ENCODE data around the gene CKS1B.
A peak's percentile ranks its signal among the peaks of the same experiment; 100 is the strongest.

Gene CKS1B

DNA sequence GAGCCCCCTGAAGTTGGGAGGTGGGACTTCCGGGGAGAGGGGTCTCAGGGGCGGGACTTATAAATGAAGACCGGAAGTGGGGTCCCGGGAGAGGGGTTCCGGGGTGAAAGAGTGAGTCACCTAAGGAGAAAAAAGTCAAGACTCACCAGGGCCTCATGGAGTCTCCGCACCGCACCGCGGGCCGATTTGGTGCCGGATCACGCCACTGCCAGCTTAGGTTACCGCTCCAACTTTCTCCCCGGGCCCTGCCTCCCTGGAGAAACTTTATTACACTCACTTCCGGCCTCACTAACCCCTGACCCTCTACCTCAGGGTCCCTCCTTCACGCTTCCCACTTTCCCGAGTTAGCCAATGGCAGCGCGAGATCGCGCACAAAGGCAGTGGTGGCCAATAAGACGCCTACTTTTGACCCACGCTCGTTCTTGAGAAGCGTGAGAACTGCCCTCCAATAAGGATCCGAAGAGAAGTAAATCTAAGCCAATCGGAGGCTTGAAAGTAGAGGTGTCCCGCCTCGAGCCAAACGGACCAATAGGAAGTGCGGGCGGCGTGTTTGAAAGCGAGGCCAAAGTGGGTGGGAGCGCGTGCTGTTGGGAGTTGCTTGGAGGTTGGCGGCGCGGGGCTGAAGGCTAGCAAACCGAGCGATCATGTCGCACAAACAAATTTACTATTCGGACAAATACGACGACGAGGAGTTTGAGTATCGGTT lies at the start of gene CKS1B:
TSS of gene CKS1B (plus strand) at position 580 of the 706 bp plus-strand sequence. CDS start at position 645, 65 bp downstream.
- DNase-seq (ENCODE audit: low read depth in 2 of 3, low spot score in 2 of 3) = peak; percentile 66 to 86 (median 85)

DNA sequence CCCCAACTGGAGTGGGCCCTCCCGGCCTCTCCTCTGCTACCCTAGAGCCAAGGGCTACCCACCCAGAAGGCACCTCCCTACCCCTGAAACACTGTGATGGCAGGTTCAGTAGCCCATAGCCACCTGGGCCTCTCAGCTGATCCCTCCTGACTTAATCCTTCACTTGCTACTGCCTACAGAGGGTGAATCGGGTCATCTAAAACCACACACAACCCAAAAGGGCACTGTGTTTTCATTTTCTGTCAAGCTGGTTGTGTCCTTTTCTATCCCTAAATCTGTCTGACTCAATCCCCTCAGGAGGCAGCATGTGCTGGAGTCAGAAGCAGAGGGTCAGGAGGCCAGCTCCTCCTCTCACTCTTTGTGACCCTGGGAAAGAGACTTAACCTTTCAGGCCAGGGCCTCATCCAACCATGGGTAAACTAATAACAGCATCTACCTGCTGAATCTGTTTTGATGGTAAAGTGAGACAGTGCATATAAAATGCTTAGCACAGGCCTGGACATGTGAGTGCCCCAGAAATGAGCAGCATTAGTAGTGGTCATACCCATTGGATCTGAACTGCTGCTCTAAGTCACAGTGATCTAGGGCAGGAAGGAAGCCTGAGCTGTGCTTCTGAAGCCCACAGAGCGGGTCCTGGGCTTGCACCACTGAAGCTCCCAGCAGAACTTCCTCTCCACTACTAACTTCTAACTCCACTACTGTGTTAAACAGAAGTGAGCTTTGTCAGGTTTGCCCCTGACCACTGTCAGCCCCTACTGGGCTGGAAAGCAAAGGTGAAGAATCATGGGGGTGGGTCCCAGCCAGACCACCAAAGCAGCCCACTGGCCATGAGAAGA lies 48.9 kb upstream of the CKS1B start:
- no peak for DNase-seq (ENCODE audit: low read depth in 2 of 3, low spot score in 2 of 3)

DNA sequence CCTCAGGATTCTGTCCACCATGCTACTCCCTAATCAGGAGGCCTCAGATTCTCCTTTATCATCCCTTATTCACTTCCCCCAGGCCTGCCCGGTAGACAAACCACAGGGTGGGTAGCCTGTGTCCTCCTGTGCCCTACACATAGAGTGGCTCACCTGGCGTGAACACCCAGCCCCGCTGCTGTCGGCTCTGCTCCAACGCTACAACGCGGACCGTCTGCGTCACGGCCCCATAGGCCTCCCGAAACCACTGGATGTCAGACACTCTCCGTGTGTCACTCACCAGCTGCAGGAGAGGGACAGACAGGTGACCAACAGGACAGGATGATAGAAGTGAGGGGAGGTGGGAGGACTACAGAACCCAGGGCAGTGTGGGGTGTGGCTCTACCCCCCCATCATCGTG lies 48.3 kb upstream of the CKS1B start:
- DNase-seq (ENCODE audit: low read depth in 2 of 3, low spot score in 2 of 3) = no peak

DNA sequence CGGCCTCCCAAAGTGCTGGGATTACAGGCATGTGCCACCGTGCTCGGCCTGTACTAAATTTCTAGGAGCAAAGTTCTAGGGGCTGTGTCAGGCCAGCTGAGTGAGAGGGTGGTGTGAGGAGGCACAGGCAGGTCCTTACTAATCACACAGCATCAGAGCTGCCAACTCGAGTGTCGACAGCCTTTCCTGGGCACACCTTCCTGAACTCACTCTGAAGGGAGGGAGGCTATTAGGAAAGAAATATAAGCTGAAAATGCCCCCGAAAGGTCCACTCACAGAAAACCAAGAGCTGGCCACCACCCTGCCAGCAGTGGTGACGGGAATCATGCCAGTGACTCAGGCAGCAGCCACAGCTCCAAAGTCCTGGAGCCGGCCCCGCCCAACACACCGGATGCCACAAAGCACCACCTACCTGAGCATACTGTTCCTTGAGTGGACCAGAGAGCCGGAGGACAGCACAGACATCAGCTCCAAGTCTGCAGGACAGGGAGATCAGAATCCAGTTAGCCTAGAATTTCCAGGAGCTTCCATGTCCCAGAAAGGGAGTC lies 42.5 kb upstream of the CKS1B start:
- DNase-seq (ENCODE audit: low read depth in 2 of 3, low spot score in 2 of 3) = no peak

DNA sequence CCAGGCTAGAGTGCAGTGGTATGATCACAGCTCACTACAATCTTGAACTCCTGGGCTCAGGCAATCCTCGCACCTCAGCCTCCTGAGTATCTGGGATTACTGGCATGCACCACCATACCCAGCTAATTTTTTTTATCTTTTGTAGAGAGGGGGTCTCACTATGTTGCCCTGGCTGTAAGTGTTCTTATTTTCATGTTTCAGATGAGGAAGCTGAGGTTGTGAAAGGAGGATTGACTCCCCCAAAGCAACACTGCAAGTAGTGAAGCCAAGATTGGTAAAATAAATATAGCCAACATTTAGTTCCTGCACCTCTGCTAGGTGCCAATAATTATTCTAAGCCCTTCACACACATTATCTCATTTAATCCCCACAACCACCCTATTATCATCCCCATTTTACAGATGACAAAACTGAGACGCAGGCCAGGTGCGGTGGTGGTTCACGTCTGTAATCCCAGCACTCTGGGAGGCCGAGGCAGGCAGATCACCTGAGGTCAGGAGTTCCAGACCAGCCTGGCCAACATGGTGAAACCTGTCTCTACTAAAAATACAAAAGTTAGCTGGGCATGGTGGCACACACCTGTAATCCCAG lies 40.0 kb upstream of the CKS1B start:
- DNase-seq (ENCODE audit: low read depth in 2 of 3, low spot score in 2 of 3) = no peak

DNA sequence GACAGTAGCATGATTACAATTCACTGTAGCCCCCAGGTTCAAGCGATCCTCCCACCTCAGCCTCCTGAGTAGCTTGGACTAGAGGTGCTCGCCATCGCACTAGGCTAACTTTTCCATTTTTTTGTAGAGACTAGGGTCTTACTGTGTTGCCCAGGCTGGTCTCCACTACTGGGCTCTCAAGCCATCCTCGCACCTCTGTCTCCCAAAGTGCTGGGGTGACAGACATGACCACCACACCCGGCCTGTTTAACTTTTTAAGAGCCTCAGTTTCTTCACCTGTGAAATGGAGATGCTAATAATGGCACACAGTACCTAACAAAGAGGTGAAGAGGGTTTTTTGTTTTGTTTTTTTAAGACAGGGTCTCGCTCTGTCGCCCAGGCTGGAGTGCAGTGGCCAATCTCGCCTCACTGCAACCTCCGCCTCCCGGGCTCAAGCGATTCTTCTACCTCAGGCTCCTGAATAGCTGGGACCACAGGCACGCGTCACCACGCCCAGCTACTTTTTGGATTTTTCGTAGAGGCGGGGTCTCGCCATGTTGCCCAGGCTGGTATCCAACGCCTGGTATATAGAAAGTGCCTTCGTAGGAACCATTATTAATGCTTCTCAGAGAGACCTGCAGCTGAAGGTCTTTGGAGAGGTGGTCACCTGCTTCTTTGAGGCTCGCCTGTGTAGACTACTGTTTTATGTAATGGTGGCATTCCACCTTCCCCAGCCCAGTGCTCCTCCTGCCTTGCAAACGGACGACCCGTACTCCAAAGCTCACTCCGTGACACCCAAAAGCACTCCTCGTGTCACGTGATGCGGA lies 38.5 kb upstream of the CKS1B start:
- DNase-seq (ENCODE audit: low read depth in 2 of 3, low spot score in 2 of 3) = no peak

DNA sequence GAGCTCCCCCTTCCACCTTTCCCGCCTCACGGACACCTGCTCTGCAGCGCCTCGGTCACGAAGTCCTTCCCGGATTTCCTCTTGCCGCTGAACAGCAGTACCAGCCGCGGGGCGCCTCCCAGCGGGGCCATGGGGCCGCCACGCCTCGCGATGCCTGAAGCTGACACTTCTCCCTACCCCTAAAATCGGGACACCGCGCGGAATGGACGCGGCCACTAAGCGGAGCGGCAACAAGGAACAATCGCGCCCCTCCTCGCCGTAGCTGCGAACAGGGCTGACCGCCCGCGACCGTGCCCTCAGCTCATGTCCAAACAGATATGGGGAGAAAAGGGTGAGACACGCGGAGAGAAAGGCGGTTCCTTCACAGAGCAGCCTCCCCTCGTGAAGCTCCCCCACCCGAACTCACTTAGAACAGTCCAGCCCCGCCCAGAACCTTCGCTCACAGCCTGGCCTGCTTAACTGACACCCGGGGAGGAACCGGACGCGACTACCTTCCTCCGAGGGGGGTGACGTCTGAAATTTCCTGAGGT lies 37.9 kb upstream of the CKS1B start, which contains the start of gene PMVK:
TSS of gene PMVK (minus strand) at position 165 of the 530 bp plus-strand sequence. CDS start at position 131, 34 bp downstream.
- peak; percentile 79 to 88 (median 80) for DNase-seq (ENCODE audit: low read depth in 2 of 3, low spot score in 2 of 3)

DNA sequence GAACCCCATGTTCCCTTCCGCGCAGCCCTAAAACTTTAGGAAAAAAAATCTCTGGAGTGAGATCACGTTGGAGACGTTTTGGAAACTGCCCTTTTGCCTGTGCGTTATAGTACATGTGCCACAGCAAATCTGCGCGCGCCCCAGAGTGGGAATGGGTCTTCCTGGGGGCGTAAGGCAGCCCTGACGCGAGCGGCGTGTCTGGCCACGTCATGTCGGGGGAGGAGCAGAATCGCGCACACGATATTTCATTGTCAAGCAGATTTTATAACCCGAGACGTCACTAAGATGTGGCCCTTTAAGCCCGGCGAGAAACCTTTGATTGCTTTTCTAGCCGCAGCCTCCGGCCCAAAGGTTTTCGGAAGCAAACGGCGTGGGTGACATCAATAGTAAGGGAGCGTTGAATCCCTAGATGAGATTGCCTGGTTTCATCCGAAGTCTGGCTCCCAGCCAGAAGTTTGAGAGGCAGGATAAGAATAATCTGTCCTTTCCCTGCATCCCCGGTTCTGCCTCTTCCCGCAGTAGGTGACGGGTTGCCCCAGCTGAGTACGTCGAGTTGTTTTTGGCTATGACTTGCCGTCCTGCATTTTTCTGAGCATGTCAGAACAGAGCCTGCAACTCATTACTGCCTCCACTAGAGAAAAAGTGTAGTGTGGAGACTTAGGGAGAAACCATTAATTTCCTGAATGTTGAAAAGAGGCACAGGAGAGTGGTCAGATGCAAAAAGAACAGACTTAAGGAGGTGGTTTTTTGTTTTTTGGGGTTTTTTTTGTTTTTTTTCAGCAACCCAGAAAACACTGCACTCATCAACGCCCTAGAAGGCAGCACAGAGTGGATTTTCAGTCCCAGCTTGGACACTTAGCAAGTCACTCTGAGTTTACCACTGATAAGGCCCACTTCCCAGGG lies 37.1 kb upstream of the CKS1B start:
- DNase-seq (ENCODE audit: low read depth in 2 of 3, low spot score in 2 of 3) = peak in 2 of 3 experiments; percentile 68 to 75

DNA sequence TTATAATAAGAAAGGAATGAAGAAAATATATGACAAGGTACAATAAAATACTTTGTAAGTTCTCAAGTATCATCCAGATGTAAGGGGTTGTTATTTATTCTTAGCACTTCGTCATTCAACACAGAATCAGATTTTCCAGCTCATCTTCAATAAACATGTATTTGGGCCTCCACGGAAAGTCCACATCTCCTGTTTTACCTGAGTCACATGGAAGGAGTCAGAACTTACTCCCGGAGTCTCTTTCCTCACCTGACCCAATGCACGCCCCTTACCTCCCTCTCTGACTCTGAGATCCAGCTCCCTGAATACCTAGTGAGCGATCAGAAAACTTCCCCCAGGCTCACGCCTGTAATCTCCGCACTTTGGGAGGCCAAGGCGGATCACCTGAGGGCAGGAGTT lies 36.5 kb upstream of the CKS1B start:
- no peak for DNase-seq (ENCODE audit: low read depth in 2 of 3, low spot score in 2 of 3)

DNA sequence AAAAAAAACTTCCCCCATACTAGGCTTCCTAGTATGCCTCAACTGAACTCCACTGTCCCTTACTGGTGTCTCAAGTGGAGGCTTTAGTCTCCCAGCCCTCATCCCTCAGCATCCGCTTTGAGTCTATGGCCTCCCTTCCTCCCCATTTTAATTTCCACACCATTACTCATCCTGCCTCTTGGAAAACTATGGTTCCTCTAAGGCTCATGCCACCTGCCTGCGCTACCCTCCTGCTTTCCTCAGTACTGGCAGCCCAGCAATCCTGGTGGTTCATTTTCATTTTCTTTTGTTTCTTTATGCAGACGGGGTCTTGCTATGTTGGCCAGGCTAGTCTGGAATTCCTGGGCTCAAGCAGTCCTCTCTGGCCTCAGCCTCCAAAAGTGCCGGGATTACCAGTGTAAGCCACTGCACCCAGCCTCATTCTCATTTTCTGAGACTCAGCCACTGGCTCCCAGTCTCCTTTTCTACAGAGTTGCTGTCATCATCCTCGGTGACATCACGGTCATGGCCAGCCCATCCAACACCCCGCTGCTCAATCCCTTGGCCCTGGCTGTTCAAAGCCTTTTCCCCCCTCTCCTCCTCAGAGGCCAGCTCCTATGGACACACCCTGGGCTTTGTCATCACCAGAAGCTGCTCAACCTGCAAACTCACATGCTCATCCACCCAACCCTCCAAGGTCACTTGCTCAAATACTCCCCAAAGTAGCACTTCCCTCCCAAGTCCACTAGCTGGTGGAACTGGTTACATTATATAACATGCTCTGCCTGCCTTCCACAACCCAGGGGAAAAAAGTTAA lies 35.7 kb upstream of the CKS1B start:
- DNase-seq (ENCODE audit: low read depth in 2 of 3, low spot score in 2 of 3) = no peak

DNA sequence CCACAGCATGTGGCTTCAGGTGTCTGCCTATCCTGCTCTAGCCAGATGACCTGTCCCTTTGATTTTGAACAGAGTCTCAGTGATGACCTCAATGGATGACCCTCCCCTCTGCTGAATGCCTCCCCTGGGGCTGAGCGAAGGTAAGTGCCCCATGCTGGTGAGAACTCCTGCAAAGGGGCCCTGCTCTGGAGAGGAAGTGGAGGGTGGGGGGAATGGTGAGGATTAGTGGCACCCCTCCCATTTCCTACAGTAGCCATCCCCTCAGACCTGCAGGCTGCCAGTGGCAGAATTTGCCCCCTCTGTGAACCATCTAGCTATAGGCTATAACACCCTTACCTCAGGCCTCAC lies 34.3 kb upstream of the CKS1B start:
- DNase-seq (ENCODE audit: low read depth in 2 of 3, low spot score in 2 of 3) = no peak

DNA sequence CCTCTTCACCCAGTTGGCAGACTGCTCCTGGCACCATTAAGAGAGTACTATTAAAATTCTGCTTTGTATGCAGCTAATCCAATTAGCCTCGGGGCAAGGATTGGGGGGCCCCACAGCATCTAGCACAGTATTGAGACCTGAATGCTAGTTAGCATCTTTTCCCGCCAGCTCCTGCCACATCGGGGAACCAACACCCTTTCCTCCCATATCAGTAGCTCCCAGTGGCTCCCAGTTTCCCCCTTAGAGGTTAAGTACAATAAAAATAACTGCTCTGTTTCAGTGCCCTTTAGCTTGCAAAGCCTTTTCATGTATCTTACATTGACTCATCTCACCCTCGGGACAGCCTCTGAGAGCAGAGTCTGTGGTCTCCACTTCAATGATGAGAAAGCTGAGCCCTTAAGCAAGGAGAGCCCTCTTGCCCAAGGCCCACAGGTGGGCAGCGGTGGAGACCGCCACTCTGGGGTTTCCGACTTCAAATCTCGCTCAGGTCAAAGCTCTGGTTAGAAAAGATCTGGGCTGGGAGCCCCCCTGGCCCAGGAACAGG lies 33.8 kb upstream of the CKS1B start:
- DNase-seq (ENCODE audit: low read depth in 2 of 3, low spot score in 2 of 3) = no peak

DNA sequence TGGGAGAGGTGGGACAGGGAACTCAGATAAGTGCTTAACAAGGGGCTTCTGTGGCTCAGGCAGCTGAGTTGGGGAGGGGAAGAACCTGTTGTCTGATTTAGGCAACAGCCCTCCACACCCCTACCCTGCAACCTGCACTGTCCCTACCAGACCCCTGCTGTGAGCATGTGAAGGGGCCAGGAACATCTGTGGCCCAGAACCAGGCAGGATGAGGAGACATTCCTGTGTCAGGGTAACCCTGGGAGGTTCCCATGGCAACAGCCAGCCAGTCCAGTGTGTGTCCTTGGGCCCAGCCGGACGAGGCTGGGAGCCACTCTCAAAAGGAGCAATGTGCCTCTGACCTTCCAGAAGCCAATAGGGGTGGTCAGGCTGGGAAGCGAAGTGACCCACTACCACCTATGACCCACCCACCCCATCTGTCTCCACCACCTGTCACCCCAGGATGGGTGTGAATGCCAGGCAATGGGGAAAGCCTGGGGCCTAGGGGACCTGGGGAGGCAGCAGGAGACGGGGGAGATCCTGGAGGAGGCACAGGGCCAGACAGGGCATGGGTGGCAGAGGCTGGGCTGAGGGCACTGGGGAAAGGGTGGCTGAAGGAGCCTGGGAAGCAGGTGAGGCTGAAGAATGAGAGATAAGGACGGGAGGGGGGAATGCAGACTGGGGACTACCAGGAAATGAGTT lies 33.0 kb upstream of the CKS1B start:
- no peak for DNase-seq (ENCODE audit: low read depth in 2 of 3, low spot score in 2 of 3)

DNA sequence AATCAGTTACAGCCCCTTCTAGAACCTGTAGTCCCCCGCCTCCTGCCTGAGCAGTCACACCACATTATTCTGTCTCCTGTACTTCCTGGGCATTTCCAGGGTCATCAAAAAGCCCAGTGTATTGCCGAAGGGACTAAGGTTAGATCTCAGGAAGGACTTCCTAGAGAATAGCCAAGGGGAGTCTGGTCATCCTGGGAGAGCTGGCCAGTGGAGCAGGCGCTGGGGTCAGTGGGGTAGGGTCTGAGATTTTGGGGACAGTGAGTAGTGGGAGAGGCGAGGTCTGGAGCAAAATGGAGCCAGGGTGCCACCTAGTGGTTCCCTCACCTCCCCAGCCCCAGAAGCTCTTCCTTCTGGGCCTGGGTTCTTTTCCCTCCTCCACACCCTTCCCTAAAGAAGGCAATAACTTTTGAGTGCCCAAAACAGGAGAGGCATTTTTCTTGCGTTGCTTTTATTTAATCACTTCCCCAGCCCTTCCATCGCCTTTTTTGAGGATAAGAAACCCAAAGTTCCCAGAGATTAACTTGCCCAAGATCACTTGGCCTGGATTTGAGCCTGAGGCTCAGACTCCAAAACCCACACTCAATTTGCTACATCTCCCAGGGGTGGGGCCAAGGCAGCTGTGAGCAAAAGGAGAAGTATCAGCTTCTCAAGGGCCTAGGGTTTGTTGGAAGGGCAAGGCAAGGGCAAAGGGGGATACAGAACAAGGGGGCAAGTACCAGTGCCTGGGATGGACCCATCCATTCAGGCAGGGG lies 30.7 kb upstream of the CKS1B start:
- no peak for DNase-seq (ENCODE audit: low read depth in 2 of 3, low spot score in 2 of 3)

DNA sequence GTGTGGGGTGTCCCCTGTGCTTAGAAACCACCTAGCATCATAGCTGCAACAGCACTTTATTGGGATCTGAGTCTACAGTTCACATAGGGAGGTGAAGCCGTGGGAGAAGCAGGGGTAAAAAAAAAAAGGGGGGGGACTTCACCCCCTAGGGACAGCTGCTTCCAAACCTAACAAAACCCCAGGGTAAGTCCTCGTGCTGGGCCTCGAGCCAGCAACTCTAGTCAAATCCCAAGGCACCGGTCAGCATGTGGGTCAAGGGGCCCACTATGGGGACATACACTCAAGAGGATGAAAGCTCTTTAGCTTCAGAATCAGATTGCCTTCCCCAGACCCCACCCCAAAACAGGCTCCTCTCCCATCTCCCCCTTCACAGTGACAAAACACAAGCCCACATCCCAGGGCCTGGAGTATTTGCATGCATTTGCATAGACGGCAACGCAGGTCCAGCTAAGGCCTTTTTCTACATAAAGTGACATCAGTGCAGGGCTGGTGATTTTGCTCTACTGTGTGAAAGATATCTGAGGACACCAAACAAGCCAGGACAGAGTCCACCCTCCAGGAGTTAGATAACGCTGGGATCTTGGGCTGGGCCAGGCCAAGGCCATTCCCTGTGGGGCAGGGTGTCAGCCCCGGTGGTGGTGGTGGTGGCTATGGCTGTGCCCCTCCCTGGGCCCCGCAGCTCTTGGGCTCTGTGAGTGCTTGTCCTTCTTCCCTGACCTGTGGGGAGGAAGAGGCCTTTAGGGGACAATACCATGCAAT lies 29.9 kb upstream of the CKS1B start:
- no peak for DNase-seq (ENCODE audit: low read depth in 2 of 3, low spot score in 2 of 3)

DNA sequence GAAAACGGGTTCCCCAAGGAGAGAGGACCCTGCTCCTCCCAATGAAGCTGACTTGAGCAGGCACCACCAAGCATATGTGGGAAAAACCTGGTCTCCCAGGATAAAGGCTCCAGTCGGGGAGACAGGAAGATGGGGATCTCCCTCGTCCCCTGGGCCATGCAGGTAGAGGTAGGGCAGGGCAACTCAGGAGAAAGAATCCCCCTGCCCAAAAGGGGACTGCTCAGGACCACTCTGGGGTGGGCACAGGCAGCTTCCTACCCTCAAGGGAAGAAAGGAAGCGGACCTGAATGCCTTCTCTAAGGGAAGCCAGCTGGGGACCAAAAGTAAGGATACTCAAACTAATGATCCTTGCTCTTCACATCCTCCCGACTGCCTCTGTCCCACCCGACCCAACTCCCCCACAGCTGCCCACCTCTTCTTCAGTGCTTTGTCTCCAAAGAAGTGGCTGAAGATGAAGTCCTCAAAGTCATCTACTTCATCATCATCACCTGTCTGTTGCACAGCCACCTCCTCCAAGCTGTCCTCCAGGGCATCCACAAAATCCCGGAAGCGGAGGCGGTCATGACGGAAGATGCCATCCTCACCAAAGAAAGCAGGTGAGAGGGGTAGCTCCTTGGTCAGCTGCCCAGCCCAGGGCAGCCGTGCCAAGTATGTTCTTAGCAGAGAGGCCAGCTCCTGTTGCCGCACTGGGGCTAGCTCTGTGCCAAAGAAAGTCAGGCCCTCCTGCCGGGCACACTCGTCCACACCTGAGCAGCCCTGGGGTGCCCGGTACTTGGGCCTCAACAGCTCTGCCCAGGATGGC lies 29.1 kb upstream of the CKS1B start:
- no peak for DNase-seq (ENCODE audit: low read depth in 2 of 3, low spot score in 2 of 3)
